Measurements from ENCODE around the gene ADCY7.

Gene ADCY7

GRCh38 chr16:50279504-50279865 is 13.1 kb downstream of the ADCY7 start:
- no peak for FAIRE-seq
- no peak for DNase-seq (ENCODE audit: low spot score)

GRCh38 chr16:50280932-50281331 is 14.6 kb downstream of the ADCY7 start:
- no peak for DNase-seq (ENCODE audit: low spot score)
- FAIRE-seq, result no peak

DNA sequence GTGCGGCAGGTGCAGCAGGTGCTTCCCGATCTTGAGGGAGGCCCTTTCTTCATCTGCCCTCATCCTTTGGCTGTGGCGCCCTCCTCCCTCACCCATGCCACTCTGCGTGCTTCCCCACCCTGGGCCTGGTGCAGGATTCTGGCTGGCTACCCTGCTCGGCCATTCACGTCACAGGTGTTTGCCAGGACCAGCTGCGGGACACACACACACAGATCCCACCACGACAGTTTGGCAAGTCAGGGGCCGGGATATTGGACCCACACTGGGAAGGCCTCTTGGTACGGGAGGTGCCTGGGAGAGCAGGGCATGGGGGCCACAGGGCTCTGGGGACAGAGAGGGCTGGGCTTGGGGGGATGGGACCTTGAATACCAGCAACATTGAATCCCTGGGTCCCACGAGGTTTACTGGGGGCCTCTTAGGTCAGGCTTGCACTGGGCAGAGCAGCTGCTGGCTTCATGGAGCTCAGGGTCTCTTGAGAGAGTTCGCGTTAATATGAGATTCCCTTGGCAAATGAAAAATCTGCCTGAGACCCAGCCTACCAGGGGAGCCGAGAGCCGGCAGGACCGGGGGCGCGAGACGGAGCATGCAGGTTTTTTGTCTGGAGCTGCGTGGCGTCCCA is 15.1 kb downstream of the ADCY7 start:
- no peak for DNase-seq (ENCODE audit: low spot score)
- no peak for FAIRE-seq

- DNase-seq (ENCODE audit: low spot score), result no peak
- no peak for FAIRE-seq
Observed at GRCh38 chr16:50282010-50282538, 15.7 kb downstream of the ADCY7 start.

GRCh38 chr16:50282955-50283631 is 16.7 kb downstream of the ADCY7 start:
- FAIRE-seq (no peak), DNase-seq (ENCODE audit: low spot score) (no peak)

DNA sequence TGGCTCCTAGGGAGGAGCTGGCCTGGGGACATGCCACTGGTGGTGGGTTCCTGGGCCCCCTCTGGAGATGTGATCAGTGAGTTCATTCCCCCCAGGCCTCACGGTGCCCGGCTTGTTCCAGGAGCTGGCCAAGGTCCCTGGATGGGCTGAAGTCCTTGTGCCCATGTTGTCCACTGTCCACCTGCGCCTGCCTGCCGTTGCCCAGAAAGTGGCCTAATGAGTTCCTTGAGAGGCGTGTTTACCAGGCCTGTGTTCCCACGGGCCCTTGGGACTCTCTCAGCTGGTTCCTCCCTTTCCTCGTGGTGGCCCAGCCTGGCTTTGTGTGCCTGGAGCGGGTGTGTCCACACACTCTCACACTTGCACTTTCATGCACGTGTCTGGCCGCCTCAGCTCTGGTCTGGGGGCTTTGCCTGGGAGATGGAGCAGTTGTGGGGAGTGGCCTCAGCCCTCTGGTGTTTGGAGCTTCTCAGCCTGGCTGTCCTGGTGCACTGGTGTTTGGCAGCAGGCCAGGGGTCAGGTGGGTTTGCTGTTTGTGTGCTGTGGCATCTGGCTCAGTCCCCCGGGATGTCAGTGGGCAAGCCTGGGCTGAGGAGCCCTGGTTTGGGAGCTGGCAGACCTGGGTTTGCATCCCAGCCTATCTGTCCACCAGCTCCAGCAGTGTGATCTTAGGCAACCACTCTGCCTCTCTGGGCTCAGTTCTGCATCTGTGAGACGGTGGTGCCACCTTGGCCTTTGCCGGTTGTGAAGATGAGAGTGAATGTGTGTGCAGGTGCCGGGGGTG is 18.0 kb downstream of the ADCY7 start:
- no peak for FAIRE-seq
- no peak for DNase-seq (ENCODE audit: low spot score)

GRCh38 chr16:50285406-50286003 is 19.2 kb downstream of the ADCY7 start:
- DNase-seq (ENCODE audit: low spot score) (no peak), FAIRE-seq (no peak)

- FAIRE-seq, result no peak
- no peak for DNase-seq (ENCODE audit: low spot score)
Observed at GRCh38 chr16:50286681-50287080, 20.3 kb downstream of the ADCY7 start.

DNA sequence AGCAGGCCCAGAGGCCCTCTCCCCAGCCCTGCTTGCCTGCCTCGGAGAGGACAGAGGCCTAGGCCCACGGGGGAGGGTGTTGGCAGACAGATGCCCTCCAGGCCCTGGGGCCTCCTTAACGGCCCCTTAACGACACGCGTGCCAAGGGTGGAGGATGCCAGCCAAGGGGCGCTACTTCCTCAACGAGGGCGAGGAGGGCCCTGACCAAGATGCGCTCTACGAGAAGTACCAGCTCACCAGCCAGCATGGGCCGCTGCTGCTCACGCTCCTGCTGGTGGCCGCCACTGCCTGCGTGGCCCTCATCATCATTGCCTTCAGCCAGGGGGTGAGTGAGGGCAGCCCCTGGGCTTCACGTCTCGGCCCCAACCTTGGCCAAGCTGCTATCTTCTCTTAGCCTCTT is 21.7 kb downstream of the ADCY7 start:
- DNase-seq (ENCODE audit: low spot score) (no peak), FAIRE-seq (no peak)

- FAIRE-seq (no peak), DNase-seq (ENCODE audit: low spot score) (no peak)
Observed at GRCh38 chr16:50288920-50289319, 22.6 kb downstream of the ADCY7 start.

DNA sequence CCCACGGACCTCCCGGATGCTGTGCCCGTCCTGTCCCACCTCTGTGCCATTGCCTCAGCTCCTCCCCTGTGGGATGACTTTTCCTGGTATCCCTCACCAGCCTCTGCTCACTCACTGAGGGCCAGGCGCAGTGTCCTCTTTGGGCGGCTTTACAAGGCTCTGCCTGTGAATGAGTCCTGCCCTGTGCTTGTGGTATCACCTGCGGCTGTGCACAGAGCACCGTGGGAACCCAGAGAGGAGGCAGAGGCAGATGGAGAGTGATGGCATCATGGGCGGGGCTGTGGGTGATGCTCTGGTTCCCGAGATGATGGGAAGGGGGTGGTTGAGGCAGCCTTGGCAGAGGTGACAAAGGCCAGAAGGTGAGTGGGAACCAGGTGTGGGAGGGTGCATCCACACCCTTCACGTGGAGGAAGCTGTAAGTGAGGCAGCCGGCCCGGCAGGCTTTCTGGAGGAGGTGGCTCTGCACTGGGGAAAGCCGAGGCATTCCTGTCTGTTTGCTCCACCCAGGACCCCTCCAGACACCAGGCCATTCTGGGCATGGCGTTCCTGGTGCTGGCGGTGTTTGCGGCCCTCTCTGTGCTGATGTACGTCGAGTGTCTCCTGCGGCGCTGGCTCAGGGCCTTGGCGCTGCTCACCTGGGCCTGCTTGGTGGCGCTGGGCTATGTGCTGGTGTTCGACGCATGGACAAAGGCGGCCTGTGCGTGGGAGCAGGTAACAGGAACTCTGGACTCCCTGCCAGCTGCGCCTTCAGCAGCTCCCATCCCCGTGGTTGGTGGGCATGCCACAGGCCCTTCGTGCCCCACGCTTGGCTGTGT is 23.8 kb downstream of the ADCY7 start:
- no peak for FAIRE-seq
- no peak for DNase-seq (ENCODE audit: low spot score)

GRCh38 chr16:50290856-50291255 is 24.5 kb downstream of the ADCY7 start:
- FAIRE-seq (no peak), DNase-seq (ENCODE audit: low spot score) (no peak)

DNA sequence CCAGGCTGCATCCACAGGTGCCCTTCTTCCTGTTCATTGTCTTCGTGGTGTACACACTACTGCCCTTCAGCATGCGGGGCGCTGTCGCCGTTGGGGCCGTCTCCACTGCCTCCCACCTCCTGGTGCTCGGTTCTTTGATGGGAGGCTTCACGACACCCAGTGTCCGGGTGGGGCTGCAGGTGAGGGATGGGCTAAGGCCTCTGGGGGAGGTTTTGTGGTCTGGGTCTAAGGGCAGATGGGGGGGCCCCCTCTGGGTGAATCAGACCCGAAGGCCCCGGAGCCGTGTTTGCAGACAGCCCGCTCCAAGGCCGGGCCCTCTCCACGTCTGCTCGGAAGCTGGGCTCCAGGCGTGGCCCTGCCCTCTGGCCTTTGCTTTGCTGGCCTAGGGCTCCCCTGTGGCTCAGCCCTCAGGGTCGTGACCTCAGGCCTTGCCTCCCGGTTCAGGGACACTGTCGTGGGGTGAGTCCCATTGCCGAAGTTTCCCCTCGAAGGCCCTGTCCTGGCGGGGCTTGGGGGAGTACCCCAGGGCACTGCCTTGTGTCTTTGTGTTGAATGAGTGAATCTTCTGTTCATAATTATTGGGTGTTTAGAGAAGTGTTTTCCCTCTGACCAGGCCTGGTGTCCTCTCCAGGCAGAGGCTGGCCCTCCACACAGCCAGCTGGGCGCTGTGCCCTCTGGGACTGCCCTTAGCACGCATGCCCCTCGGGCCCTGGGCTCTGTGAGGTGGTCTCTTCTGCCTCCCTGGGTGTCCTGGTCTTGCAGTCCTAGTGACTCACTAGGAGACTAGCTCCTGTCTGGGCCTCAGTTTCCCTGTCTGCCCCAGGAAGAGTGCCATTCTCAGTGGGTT is 25.6 kb downstream of the ADCY7 start:
- DNase-seq (ENCODE audit: low spot score) (no peak), FAIRE-seq (no peak)

GRCh38 chr16:50292566-50292948 is 26.2 kb downstream of the ADCY7 start:
- DNase-seq (ENCODE audit: low spot score) (no peak), FAIRE-seq (no peak)

DNA sequence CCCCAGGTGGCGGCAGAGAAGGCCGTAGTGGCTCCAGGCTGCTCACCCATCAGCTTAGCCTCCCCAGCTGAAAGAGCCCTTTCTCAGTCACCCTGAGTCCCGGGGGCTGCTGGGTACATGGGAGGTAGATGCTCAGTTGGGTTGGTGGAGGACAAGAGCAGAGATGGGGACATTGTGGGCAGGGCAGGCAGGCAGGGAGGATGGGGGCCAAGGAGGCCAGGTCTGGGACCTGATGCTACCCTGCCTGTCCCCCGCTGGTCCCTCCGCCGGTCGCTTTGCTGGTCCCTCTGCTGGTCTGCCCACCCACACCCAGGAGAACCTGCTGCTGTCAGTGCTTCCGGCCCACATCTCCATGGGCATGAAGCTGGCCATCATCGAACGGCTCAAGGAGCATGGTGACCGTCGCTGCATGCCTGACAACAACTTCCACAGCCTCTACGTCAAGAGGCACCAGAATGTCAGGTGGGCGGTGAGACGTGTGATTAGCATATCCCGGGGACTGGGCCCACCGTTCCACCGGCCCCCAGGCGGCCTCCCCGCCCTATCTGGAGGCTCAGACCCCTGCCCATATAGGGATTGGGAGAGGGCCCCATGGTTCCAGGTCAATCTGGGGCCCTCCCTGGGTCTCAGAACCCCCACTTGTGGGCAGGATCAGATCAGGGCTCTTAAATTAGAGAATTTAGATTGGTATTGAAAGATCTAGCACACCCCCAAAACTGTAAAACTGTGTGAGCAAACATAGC is 26.9 kb downstream of the ADCY7 start:
- no peak for FAIRE-seq
- no peak for DNase-seq (ENCODE audit: low spot score)

DNA sequence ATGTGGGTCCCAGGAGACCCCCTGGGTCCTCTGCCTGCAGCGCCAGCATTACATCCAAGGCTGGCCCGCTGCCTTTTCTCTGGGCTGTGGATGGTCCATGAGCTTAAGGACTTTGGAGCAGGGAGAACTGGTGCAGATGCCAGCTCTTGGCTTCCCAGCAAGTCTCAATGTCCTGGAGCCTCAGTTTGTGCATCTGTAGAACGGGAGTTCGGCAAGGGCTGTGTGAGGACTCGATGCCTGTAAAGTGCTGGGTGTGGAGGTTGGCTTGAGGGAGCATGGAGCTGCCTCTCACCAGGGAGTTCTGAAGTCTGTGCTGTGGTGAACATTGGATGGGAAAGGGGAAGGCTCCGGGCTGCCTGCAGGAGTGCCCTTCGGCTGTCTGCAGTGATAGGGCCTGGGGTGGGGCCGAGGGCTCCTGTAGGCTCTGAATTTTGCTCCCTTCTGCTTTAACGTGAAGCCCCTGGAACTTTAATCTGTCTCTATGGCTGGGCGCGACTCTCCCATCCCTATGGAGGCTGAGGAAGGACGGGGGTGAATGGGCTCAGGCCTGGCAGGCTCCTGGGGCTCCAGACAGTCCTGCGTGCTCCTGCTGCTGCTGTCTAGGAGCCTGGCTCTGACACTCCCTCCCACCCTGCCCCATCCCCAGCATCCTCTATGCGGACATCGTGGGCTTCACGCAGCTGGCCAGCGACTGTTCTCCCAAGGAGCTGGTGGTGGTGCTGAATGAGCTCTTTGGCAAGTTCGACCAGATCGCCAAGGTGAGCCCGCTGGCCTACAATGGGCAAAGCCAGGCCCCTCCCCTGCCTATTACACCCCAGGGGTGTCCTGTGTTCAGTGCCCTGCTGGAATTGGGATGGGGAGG is 27.9 kb downstream of the ADCY7 start:
- FAIRE-seq, result no peak
- no peak for DNase-seq (ENCODE audit: low spot score)

GRCh38 chr16:50294955-50295354 is 28.6 kb downstream of the ADCY7 start:
- no peak for DNase-seq (ENCODE audit: low spot score)
- FAIRE-seq, result no peak

DNA sequence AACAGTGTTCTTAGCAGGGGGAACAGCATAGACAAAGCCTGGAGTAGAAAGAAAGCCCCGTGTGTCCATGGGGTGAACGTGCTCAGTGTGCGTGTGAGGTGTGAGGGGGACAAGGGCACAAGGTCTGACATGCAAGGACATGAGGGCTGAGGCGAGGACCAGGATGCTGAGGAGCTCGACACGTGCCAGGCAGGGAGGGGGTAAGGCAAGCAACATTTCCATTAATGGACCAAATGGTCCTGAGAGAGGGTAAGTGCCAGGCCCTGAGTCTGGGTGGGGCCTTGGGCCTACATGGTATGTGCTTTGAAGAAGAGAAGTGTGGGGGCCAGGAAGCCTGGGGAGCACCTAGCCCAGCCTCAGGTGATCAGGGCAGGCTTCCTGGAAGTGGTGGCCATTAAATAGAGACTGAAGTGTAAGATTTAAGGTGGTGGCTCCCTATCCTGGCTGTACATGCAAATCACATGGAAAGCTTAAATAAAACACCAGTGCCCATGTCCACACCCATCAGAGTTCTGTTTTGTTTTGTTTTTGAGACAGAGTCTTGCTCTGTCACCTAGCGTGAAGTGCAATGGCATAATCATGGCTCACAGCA is 29.3 kb downstream of the ADCY7 start:
- FAIRE-seq (no peak), DNase-seq (ENCODE audit: low spot score) (no peak)

Measured in RCC 7860 (cell line).